ENCODE results near the gene ATG101. TPM values are rescaled to one million over a fixed set of nuclear protein-coding genes. Genes with fewer than 3 reads are reported as not detected.

Gene ATG101
- total and polyA plus RNA-seq, 3 donors from 2014 or later: 52.6 to 64.5 (median 64.5) TPM

DNA sequence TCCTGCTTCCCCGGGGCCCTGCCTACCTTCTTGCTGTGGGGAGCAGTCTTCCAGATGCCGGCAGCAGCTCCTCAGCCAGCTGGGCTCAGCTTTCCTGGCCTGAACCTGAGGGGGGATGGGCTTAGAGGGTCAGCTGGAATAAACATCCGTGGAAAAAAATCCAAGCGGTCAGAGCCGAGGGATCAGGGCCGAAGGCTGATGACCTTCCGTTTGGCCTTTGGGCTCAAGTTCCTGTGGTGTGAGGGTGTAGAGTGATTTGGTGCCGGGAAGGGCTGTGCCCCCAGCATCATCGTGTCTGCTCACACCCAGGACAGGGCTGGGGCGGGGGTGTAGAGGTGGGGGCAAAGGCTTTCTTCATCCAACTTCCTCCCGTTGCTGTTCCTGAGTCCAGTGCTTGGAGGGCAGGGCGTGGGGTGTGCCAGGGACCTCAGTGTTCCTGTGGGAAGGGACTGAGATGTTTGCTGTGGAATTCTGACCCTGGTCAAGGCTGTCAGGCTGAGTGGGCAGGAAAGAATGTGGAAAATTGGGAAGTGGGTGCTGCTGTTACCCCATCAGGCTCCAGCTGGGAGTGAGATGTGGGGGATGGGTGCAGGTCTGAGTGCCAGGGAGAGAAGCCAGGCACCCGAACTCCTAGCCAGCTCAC is 12.4 kb downstream of the ATG101 start:
- intact Hi-C loops (cut with DNase I; ENCODE audit: low total_unique reads): loop anchor here (5.0 kb wide), 1 partner anchor 55 kb away; no protein-coding TSS in a partner anchor
- no peaks in the 10 kb centered on the region for H3K27me3 ChIP-seq
- WGBS, 2 donors: 38 to 45% methylated on average over 10 to 13 of the region's 13 CpGs
- TF ChIP-seq POLR2A (IDR thresholded peaks at IDR 0.05): no peak
- TF ChIP-seq CTCF (IDR thresholded peaks at IDR 0.05): no peak
- DNase-seq: peak; percentile 52
- peak overlapping the region; percentile 80 to 87 for H3K27ac ChIP-seq
- peaks cover 49% of the 10 kb centered on the region for H3K4me1 ChIP-seq
- H3K36me3 ChIP-seq (ENCODE audit: low read depth, missing control alignments): no peaks in the 10 kb centered on the region
- H3K9me3 ChIP-seq: no peaks in the 10 kb centered on the region
- peak overlapping the region; percentile 44 to 69 for H3K4me3 ChIP-seq

DNA sequence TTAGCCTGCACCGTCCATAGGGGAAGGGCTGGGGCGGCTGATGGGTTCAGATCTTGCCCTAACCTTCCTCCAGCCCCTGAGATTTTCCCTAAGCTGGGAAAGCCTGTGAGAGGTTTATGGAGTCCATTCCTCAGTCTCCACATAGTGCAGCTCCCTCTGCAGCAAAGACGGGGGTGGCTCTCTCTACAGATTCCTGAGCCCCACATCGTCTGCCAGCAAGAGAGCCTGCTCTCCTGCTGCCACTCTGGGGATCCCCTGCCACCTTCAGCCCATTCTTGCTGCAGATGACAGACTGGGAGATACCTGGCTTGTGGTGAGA is 12.8 kb downstream of the ATG101 start:
- DNase-seq: no peak
- Histone ChIP-seq H3K36me3 (ENCODE audit: low read depth, missing control alignments) (no peaks in the 10 kb centered on the region), H3K27ac (peak overlapping the region; percentile 80 to 87), H3K27me3 (no peaks in the 10 kb centered on the region), H3K4me3 (no peak overlapping the region), H3K9me3 (no peaks in the 10 kb centered on the region), H3K4me1 (peaks cover 49% of the 10 kb centered on the region)
- WGBS, 2 donors: 61 to 68% methylated on average over 4 of the region's 4 CpGs
- intact Hi-C loops (cut with DNase I; ENCODE audit: low total_unique reads): loop anchor here (5.0 kb wide), 1 partner anchor 55 kb away; no protein-coding TSS in a partner anchor
- no peak for TF ChIP-seq CTCF (IDR thresholded peaks at IDR 0.05)
- TF ChIP-seq POLR2A (IDR thresholded peaks at IDR 0.05): no peak

- no peaks in the 10 kb centered on the region for H3K9me3 ChIP-seq
- no peak overlapping the region for H3K4me3 ChIP-seq
- H3K4me1 ChIP-seq: peaks cover 49% of the 10 kb centered on the region
- H3K27ac ChIP-seq: peak overlapping the region; percentile 80 to 87
- intact Hi-C loops (cut with DNase I; ENCODE audit: low total_unique reads): loop anchor here (5.0 kb wide), 1 partner anchor 56 kb away; no protein-coding TSS in a partner anchor
- peak; percentile 55 for DNase-seq
- no peaks in the 10 kb centered on the region for H3K36me3 ChIP-seq (ENCODE audit: low read depth, missing control alignments)
- H3K27me3 ChIP-seq: no peaks in the 10 kb centered on the region
- peak; percentile 91 to 98 (median 96) for TF ChIP-seq CTCF (IDR thresholded peaks at IDR 0.05)
- TF ChIP-seq POLR2A (IDR thresholded peaks at IDR 0.05): no peak
- WGBS, 2 donors: 40 to 42% methylated on average over 9 to 11 of the region's 11 CpGs
Measured at GRCh38 chr12:52082988-52083637, 13.3 kb downstream of the ATG101 start.

- Histone ChIP-seq H3K36me3 (ENCODE audit: low read depth, missing control alignments) (no peaks in the 10 kb centered on the region), H3K27me3 (no peaks in the 10 kb centered on the region), H3K4me3 (no peak overlapping the region), H3K9me3 (no peaks in the 10 kb centered on the region), H3K4me1 (peaks cover 49% of the 10 kb centered on the region), H3K27ac (no peak overlapping the region)
- intact Hi-C loops (cut with DNase I; ENCODE audit: low total_unique reads): loop anchor here (5.0 kb wide), 1 partner anchor 56 kb away; no protein-coding TSS in a partner anchor
- 18 to 53% methylated on average over 2 of the region's 2 CpGs for WGBS, 2 donors
- TF ChIP-seq CTCF (IDR thresholded peaks at IDR 0.05) (peak in 1 of 3 experiments; percentile 41), POLR2A (IDR thresholded peaks at IDR 0.05) (no peak)
- no peak for DNase-seq
Measured at GRCh38 chr12:52083638-52083996, 13.8 kb downstream of the ATG101 start.
